ENCODE measurements around the gene USP49. TPM values are rescaled to one million over a fixed set of nuclear protein-coding genes. Genes with fewer than 3 reads are reported as not detected.
A peak's percentile ranks its signal among the peaks of the same experiment; 100 is the strongest.

USP49 gene
- total RNA-seq, 1 experiment from 2014 or later: 4.1 TPM

GRCh38 chr6:41778895-41779294 lies 116.3 kb downstream of the USP49 start:
- ChIA-PET POLR2A (interaction anchor here (0.7 to 1.2 kb wide), 5 partner anchors 9 to 272 kb away, joined by 3 to 5 read pairs (median 3); partner anchors contain the start of gene TOMM6), CTCF (interaction anchor here (0.7 to 5.9 kb wide), 9 partner anchors 7 to 934 kb away, joined by 3 to 48 read pairs (median 3); partner anchors contain the start of genes TFEB and TOMM6)
- no peak for TF ChIP-seq CTCF (IDR thresholded peaks at IDR 0.05; ENCODE audit: unreplicated experiment)
- BruUV-seq (replicated peaks): TSS peak; percentile 37
- peak overlapping the region; percentile 90 for H3K4me3 Mint-ChIP-seq (ENCODE audit: unreplicated experiment)
- peaks cover 18% of the 10 kb centered on the region for H3K4me1 Mint-ChIP-seq (ENCODE audit: insufficient read depth, unreplicated experiment)
- no peaks in the 10 kb centered on the region for H3K9me3 Mint-ChIP-seq (ENCODE audit: unreplicated experiment)
- H3K27me3 Mint-ChIP-seq (ENCODE audit: insufficient read depth, unreplicated experiment): no peaks in the 10 kb centered on the region
- DNase-seq (ENCODE audit: unreplicated experiment): no peak
- intact Hi-C loops (cut with micrococcal nuclease): loop anchor here (5.0 kb wide), 1 partner anchor 97 kb away; no protein-coding TSS in a partner anchor
- peaks cover 21% of the 10 kb centered on the region for H3K36me3 Mint-ChIP-seq (ENCODE audit: insufficient read depth, unreplicated experiment)
- H3K27ac Mint-ChIP-seq (ENCODE audit: low read depth, unreplicated experiment): no peak overlapping the region

DNA sequence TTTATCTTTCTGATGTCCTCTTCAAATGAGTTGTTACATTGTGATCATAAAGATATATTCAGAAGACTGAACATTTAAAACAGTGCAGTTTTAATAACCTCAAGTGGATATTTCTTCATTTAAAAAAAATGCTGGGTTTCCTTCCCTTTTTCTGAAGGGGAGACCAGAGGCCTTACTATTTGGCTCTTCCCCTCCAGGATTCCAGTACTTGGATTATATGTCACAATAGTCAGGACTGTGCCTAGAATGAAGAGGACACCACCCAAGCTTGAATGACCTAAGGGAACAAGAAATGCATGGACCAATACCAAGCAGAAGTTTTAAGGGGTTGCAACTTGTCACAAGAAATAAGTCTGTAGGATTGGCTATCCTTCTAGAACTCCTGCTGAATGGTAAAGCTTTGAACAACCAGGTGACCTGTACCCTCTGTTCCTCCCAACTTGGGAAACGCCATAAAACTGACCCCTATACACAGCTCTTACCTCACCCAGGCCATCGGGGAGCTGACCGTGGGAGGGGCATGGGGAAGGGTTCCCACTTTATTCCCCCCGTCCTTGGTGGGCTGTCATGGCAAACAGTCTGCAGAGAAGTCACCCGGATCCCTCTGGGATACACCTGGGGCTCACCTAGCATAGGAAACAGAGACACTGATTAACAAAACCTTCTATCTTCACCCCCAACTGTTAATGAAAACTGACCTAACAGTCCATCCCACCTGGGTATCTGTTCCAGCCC lies 117.5 kb downstream of the USP49 start:
- ChIA-PET POLR2A (interaction anchor here (0.7 to 0.9 kb wide), 4 partner anchors 12 to 273 kb away, joined by 3 to 5 read pairs (median 3); partner anchors contain the start of genes BYSL and MED20), CTCF (interaction anchor here (0.6 to 5.9 kb wide), 13 partner anchors 8 to 409 kb away, joined by 3 to 48 read pairs (median 3); partner anchors contain the start of genes TFEB and TOMM6)
- no peak for TF ChIP-seq CTCF (IDR thresholded peaks at IDR 0.05; ENCODE audit: unreplicated experiment)
- intact Hi-C loops (cut with micrococcal nuclease): loop anchor here (5.0 kb wide), 1 partner anchor 95 kb away; no protein-coding TSS in a partner anchor
- Mint-ChIP-seq H3K27ac (ENCODE audit: low read depth, unreplicated experiment) (peak overlapping the region; percentile 42), H3K9me3 (ENCODE audit: unreplicated experiment) (no peaks in the 10 kb centered on the region), H3K4me1 (ENCODE audit: insufficient read depth, unreplicated experiment) (peaks cover 18% of the 10 kb centered on the region), H3K36me3 (ENCODE audit: insufficient read depth, unreplicated experiment) (peaks cover 23% of the 10 kb centered on the region), H3K4me3 (ENCODE audit: unreplicated experiment) (no peak overlapping the region), H3K27me3 (ENCODE audit: insufficient read depth, unreplicated experiment) (no peaks in the 10 kb centered on the region)
- BruUV-seq (replicated peaks): no TSS peak
- no peak for DNase-seq (ENCODE audit: unreplicated experiment)

DNA sequence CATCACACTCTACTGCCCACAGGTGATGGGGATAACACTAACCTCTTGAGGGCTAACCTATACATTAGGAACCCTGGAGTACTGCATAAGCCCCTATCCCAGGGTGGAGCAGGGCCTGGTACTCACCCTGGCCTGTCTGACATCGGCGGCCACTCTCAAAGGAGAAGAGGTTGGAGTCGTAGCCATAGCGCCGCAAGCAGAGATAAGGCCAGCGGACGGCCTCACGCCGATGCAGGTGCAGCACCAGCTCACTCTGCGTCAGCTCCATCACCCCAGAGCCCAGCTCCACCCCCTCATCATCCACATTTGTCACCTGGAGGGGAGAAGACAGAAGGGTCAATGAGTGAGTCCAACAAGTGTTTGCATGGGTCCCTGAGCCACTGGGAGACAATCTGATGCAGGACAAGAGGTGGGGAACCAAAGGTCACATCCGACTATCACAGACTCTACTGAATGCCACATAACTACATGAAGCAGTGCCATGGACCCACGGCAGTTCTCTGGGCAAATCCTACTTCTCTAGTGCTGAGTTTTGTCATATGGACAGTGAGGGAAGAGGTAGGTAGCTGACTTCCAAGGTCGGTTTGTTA lies 119.8 kb downstream of the USP49 start:
- Mint-ChIP-seq H3K36me3 (ENCODE audit: insufficient read depth, unreplicated experiment) (peaks cover 37% of the 10 kb centered on the region), H3K27me3 (ENCODE audit: insufficient read depth, unreplicated experiment) (no peaks in the 10 kb centered on the region), H3K4me3 (ENCODE audit: unreplicated experiment) (no peak overlapping the region), H3K4me1 (ENCODE audit: insufficient read depth, unreplicated experiment) (peaks cover 7% of the 10 kb centered on the region), H3K27ac (ENCODE audit: low read depth, unreplicated experiment) (no peak overlapping the region), H3K9me3 (ENCODE audit: unreplicated experiment) (no peaks in the 10 kb centered on the region)
- intact Hi-C loops (cut with micrococcal nuclease): loop anchor here (5.0 kb wide), 1 partner anchor 93 kb away; no protein-coding TSS in a partner anchor
- CTCF ChIA-PET: interaction anchor here (0.7 to 5.9 kb wide), 20 partner anchors 10 to 408 kb away, joined by 3 to 48 read pairs (median 5); partner anchors contain the start of genes TFEB and TOMM6
- no TSS peak for BruUV-seq (replicated peaks)
- POLR2A ChIA-PET: interaction anchor here (0.7 to 1.2 kb wide), 2 partner anchors 41 to 446 kb away, joined by 3 read pairs; no protein-coding TSS in a partner anchor
- TF ChIP-seq CTCF (IDR thresholded peaks at IDR 0.05; ENCODE audit: unreplicated experiment): no peak
- DNase-seq (ENCODE audit: unreplicated experiment): no peak

GRCh38 chr6:41774841-41775240 lies 120.3 kb downstream of the USP49 start:
- ChIA-PET CTCF (interaction anchor here (0.6 to 5.9 kb wide), 13 partner anchors 11 to 1782 kb away, joined by 3 to 48 read pairs (median 8); partner anchors contain the start of genes TFEB and TOMM6), POLR2A (interaction anchor here (0.7 kb wide), 1 partner anchor 447 kb away, joined by 3 read pairs; no protein-coding TSS in a partner anchor)
- BruUV-seq (replicated peaks): no TSS peak
- H3K9me3 Mint-ChIP-seq (ENCODE audit: unreplicated experiment): no peaks in the 10 kb centered on the region
- peaks cover 7% of the 10 kb centered on the region for H3K4me1 Mint-ChIP-seq (ENCODE audit: insufficient read depth, unreplicated experiment)
- H3K4me3 Mint-ChIP-seq (ENCODE audit: unreplicated experiment): no peak overlapping the region
- H3K27ac Mint-ChIP-seq (ENCODE audit: low read depth, unreplicated experiment): no peak overlapping the region
- H3K27me3 Mint-ChIP-seq (ENCODE audit: insufficient read depth, unreplicated experiment): no peaks in the 10 kb centered on the region
- DNase-seq (ENCODE audit: unreplicated experiment): no peak
- intact Hi-C loops (cut with micrococcal nuclease): loop anchor here (5.0 kb wide), 1 partner anchor 93 kb away; no protein-coding TSS in a partner anchor
- no peak for TF ChIP-seq CTCF (IDR thresholded peaks at IDR 0.05; ENCODE audit: unreplicated experiment)
- H3K36me3 Mint-ChIP-seq (ENCODE audit: insufficient read depth, unreplicated experiment): peaks cover 37% of the 10 kb centered on the region

All from MCF 10A (cell line).